GM18951 (cell line): ENCODE results near the gene TWF2.
"Not testable (repeated sequence)": the region's sequence is repeated elsewhere in the genome, so short reads cannot be mapped to it uniquely, and the experiment has no call there.

Source experiments
- POLR2A ChIP-seq: IDR thresholded peaks from 4 replicates; pipeline ENCODE4 v1.6.1; 2011; ENCODE audit warnings: mild to moderate bottlenecking; ENCODE audit not compliant: insufficient read length, insufficient read depth; ENCODE audit errors: extremely low read depth
- in situ Hi-C: fragments of 300-500 bp; cut with MboI; formaldehyde crosslinking; loops from one replicate; pipeline ENCODE4 v1.12.0; 2022; ENCODE audit warnings: low sequenced_read_pairs, mixed read lengths, inconsistent platforms; ENCODE audit not compliant: unreplicated experiment

Gene TWF2

GRCh38 chr3:52272831-52273230 lies 33.9 kb upstream of the TWF2 start:
- in situ Hi-C loops: no loop called here
- TF ChIP-seq POLR2A: no peak

GRCh38 chr3:52272172-52272571 lies 33.2 kb upstream of the TWF2 start:
- in situ Hi-C loops: not testable (repeated sequence)

DNA sequence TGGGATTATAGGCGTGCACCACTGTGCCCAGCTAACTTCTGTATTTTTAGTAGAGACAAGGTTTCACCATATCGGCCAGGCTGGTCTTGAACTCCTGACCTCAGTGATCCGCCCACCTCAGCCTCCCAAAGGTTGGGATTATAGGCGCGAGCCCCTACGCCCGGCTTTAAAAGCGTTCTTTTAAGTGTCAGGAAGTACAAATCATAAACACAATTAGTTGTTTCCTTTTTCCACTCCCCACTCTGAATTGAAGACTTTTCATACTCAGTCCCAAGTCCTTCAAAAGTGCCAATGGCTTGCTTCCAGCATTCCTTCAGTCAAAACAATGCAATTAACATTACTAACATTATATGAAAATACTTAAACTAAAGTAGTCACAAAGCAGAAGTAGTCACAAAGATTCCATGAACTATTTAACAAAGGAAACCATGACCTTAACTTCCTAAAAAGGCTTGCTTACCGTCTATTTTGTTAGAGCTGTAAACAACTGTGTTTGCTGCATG lies 31.3 kb upstream of the TWF2 start:
- in situ Hi-C loops: no loop called here
- TF ChIP-seq POLR2A: no peak

DNA sequence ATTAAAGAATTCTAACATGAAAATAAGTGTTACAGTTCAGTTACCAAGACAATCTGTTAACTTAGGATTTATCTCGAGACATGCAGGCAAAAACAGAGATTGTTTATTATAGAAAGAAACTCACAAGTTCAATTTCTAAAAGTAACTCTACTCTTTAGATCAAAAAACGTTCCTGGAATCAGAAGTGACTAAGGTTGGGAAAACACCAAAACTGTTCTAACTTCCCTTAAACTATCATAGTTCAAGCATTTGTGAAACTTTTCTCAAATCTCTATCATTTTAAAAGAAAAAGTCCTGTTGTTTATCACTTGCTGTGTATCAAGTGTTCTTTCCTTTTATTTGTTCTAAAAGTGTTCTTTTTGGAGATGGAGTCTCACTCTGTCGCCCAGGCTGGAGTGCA lies 30.8 kb upstream of the TWF2 start:
- in situ Hi-C loops: no loop called here
- TF ChIP-seq POLR2A: no peak

DNA sequence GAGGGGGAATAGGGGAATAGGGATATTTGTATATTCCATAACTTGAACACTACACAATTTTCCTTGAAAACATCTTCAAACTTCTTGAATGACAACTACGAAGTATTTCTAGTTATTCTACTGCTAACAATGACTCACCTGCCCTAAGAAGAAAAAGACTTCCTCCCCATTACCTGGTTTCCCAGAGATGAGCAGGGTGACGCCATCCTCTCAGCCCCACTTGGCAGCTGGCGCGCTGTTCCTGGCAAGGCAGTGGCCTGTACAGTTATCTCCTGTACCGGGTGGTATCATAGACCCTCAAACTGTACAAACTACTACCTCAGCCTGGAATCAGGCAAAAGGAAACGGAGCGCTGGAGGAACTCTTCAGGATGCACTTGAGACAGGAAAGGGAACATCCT lies 29.1 kb upstream of the TWF2 start:
- in situ Hi-C loops: no loop called here
- TF ChIP-seq POLR2A: no peak

DNA sequence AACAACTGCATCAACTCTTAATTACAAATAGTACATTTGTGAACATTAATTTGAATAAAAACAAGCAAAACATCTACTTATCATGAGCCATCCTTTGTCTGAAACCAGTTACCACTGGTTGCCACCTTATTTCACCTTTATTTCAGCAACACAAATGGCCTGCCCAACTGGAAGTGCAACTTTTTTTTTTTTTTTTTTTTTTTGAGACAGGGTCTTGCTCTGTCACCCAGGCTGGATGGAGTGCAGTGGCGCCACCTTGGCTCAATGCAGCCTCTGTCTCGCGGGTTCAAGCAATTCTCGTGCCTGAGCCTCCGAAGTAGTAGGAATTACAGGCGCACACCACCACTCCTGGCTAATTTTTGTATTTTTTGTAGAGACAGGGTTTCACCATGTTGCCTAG lies 26.4 kb upstream of the TWF2 start:
- in situ Hi-C loops: no loop called here
- no peak for TF ChIP-seq POLR2A

DNA sequence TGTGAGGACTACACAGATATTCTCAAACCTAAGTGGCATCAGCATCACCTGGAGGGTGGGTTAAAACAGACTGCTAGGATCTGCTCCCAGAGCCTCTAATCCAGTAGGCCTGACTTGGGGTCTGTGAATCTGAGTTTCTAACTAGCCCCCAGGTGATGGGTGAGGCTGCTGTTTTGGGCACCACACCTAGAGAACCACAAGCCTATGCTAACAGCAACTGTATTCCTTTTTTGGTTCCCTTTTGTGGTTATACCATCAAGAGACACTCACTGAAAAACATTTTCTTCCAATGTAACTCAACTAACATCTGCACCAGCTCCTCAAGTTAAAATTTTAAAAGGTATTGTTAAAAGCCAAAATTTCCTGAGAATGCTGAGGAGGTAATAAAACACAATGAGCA lies 23.5 kb upstream of the TWF2 start:
- no peak for TF ChIP-seq POLR2A
- in situ Hi-C loops: no loop called here

- TF ChIP-seq POLR2A: no peak
- in situ Hi-C loops: no loop called here
Observed at GRCh38 chr3:52259448-52259847, 20.5 kb upstream of the TWF2 start.

GRCh38 chr3:52259035-52259434 lies 20.1 kb upstream of the TWF2 start:
- in situ Hi-C loops: no loop called here
- no peak for TF ChIP-seq POLR2A

GRCh38 chr3:52257911-52258310 lies 19.0 kb upstream of the TWF2 start:
- no peak for TF ChIP-seq POLR2A
- in situ Hi-C loops: no loop called here

GRCh38 chr3:52256622-52257021 lies 17.7 kb upstream of the TWF2 start:
- in situ Hi-C loops: no loop called here

GRCh38 chr3:52256159-52256558 lies 17.2 kb upstream of the TWF2 start:
- no peak for TF ChIP-seq POLR2A
- in situ Hi-C loops: no loop called here

More at GRCh38 chr3:52256622-52257021, 17.7 kb upstream of the TWF2 start:
- no peak for TF ChIP-seq POLR2A

DNA sequence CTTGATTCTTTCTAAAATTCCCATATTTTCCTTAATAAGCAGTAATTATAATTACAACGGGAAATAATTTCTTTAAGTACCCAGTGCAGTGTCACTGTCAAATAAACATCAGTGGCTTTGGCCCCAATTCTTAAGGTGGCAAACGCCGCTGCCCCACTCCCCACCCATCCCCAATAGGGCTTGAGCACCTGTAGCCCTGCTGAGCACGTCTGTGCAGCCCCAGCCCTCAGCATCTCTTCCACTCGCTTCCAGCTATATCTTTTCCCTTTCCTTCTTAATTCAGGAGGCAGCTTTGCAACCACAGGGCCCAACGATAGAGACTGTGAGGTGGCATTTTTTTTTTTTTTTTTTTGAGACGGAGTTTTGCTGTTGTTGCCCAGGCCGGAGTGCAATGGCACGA lies 15.7 kb upstream of the TWF2 start:
- in situ Hi-C loops: no loop called here
- TF ChIP-seq POLR2A: no peak

DNA sequence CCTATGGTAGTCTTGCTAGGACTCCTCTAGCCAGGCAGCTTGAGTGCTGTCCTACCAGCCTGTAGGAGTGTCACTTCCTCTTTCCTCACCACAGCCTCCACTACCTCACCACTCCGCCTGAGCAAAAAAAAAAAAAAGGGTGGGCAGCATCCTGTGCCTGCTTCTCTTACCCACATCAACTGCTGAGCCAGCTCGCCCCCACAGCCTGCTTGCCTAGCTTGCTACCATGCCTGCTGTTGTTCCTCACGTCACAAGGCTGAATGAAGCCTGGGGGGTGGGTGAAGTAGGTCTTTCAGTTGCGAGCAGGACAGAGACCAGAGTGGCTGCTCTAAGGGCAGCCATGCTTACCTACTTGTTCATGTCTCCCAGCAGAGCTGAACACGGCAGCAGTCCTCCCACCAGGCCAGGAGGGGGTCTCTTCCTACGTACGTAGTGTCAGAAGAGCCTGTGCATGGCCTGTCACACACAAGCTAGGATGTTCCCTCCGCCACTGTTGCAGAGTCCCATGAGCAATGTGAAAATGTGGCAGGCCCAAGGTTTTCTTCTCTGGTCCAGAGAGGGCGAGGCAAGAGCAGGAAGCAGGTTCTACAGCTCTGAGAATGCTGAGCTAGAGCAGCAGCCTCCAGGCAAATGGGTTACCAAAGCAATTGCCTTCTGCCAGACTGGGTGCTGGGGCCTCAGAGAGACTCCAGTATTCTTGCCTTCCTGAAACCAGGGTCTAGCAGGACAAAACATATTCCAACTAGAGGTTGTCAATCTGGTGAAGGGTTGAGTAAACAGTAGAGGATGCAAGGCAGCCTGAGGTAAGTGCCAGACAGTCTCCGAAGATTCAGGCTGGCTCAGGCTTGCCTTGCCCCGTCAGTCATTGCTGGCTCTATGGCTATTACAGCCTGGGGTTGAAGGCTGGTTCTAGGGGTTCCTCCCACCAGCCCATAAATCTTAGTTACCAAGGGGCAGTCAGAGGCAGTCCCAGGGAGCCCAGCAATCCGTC lies 14.7 kb upstream of the TWF2 start:
- no peak for TF ChIP-seq POLR2A
- in situ Hi-C loops: no loop called here
